Smooth muscle cell (in vitro differentiated cells): ENCODE results near the gene TMEM132D. TPM values are rescaled to one million over a fixed set of nuclear protein-coding genes. Genes with fewer than 3 reads are reported as not detected.

ENCODE experiments used
- DNase-seq: peaks from one replicate; lab custom pipeline; 2025; ENCODE audit not compliant: unreplicated experiment; lab: John Stamatoyannopoulos, UW
- H2AFZ ChIP-seq: fragments of 200-600 bp; sonication (generic); 2 replicates; pipeline ENCODE4 v1.6.0; 2016; ENCODE audit warnings: antibody characterized with exemption, low read depth, mild to moderate bottlenecking
- H3F3A ChIP-seq: fragments of 200-600 bp; sonication (generic); 2 replicates; pipeline ENCODE4 v1.6.0; 2017; ENCODE audit warnings: antibody characterized with exemption, low read depth
- H3K27ac ChIP-seq: fragments of 200-600 bp; sonication (generic); 2 replicates; pipeline ENCODE4 v1.5.1; 2016; ENCODE audit warnings: low read depth, mild to moderate bottlenecking
- H3K27me3 ChIP-seq: fragments of 200-600 bp; sonication (generic); 2 replicates; pipeline ENCODE4 v1.6.1; 2016; ENCODE audit warnings: low read depth, mild to moderate bottlenecking
- H3K36me3 ChIP-seq: fragments of 200-600 bp; sonication (generic); 2 replicates; pipeline ENCODE4 v1.5.1; 2016; ENCODE audit warnings: low read depth
- H3K4me1 ChIP-seq: fragments of 200-600 bp; sonication (generic); 2 replicates; pipeline ENCODE4 v1.5.1; 2016; ENCODE audit warnings: low read depth
- H3K4me2 ChIP-seq: fragments of 200-600 bp; sonication (generic); 2 replicates; pipeline ENCODE4 v1.6.0; 2016; ENCODE audit warnings: mild to moderate bottlenecking
- H3K4me3 ChIP-seq: fragments of 200-600 bp; sonication (generic); 2 replicates; pipeline ENCODE4 v1.5.1; 2016; ENCODE audit warnings: mild to moderate bottlenecking
- H3K79me2 ChIP-seq: fragments of 200-600 bp; sonication (generic); 2 replicates; pipeline ENCODE4 v1.6.0; 2016; ENCODE audit warnings: low read depth, mild to moderate bottlenecking
- H3K9ac ChIP-seq: fragments of 200-600 bp; sonication (generic); 2 replicates; pipeline ENCODE4 v1.6.0; 2016; ENCODE audit warnings: low read depth
- H3K9me3 ChIP-seq: fragments of 200-600 bp; sonication (generic); replicated peaks from 2 replicates; pipeline ENCODE4 v1.5.1; 2016; ENCODE audit warnings: low read depth
- H4K20me1 ChIP-seq: fragments of 200-600 bp; sonication (generic); 2 replicates; pipeline ENCODE4 v1.6.0; 2016; ENCODE audit warnings: low read depth
- CTCF ChIP-seq: fragments of 200-600 bp; sonication (generic); IDR thresholded peaks from 2 replicates; pipeline ENCODE4 v1.5.1; 2017; ENCODE audit warnings: borderline replicate concordance, mild to moderate bottlenecking, antibody characterized with exemption; ENCODE audit not compliant: insufficient read depth, poor library complexity, severe bottlenecking
- WGBS: methylation state at CpG from one replicate; pipeline ENCODE4 v1.1.7; 2016; ENCODE audit warnings: low lambda C conversion rate; 5-methylcytosine and 5-hydroxymethylcytosine counted together
- polyA plus RNA-seq: library from polyadenylated mRNA; unstranded; fragments of >200 nt; fragmentation: Nextera tagmentation; extraction: Ambion mirVana; gene quantifications from 2 replicates; pipeline ENCODE4 v1.2.1, GENCODE V29; 2016
- total RNA-seq: library from RNA; depleted of rRNA; stranded (reverse); fragments of >200 nt; gene quantifications from 2 replicates; pipeline ENCODE4 v1.2.3, GENCODE V29; 2014

Gene TMEM132D
- total and polyA plus RNA-seq, 2 experiments from 2014 or later: not detected

- H3K4me1 ChIP-seq: no peaks in the 10 kb centered on the region
- H3F3A ChIP-seq: no peaks in the 10 kb centered on the region
These were observed 835.1 kb downstream of the TMEM132D start for GRCh38 chr12:129068684-129069083.

GRCh38 chr12:129067491-129067890, 836.3 kb downstream of the TMEM132D start:
- no peak overlapping the region for H3K27ac ChIP-seq
- no peaks in the 10 kb centered on the region for H3F3A ChIP-seq
- no peaks in the 10 kb centered on the region for H4K20me1 ChIP-seq
- no peaks in the 10 kb centered on the region for H3K9me3 ChIP-seq
- H3K4me2 ChIP-seq: no peak overlapping the region
- DNase-seq: no peak
- no peaks in the 10 kb centered on the region for H3K27me3 ChIP-seq
- no peak overlapping the region for H3K4me3 ChIP-seq
- WGBS: 40% methylated on average over 9 of the region's 9 CpGs
- H2AFZ ChIP-seq: no peak overlapping the region
- H3K9ac ChIP-seq: no peak overlapping the region
- no peaks in the 10 kb centered on the region for H3K36me3 ChIP-seq
- H3K79me2 ChIP-seq: no peaks in the 10 kb centered on the region
- H3K4me1 ChIP-seq: no peaks in the 10 kb centered on the region
- TF ChIP-seq CTCF: no peak

More at GRCh38 chr12:129068684-129069083, 835.1 kb downstream of the TMEM132D start:
- Histone ChIP-seq H3K4me3 (no peak overlapping the region), H3K9ac (no peak overlapping the region), H4K20me1 (no peaks in the 10 kb centered on the region), H3K36me3 (no peaks in the 10 kb centered on the region), H3K27me3 (no peaks in the 10 kb centered on the region), H3K9me3 (no peaks in the 10 kb centered on the region), H2AFZ (no peak overlapping the region), H3K4me2 (no peak overlapping the region), H3K27ac (no peak overlapping the region), H3K79me2 (no peaks in the 10 kb centered on the region)
- no peak for TF ChIP-seq CTCF
- WGBS: 86% methylated on average over 10 of the region's 10 CpGs
- no peak for DNase-seq

GRCh38 chr12:129064209-129064855, 839.5 kb downstream of the TMEM132D start:
- 66% methylated on average over 14 of the region's 14 CpGs for WGBS
- H3K4me2 ChIP-seq: no peak overlapping the region
- no peak overlapping the region for H3K27ac ChIP-seq
- no peak for TF ChIP-seq CTCF
- no peak overlapping the region for H3K9ac ChIP-seq
- H2AFZ ChIP-seq: no peak overlapping the region
- no peaks in the 10 kb centered on the region for H3K79me2 ChIP-seq
- H4K20me1 ChIP-seq: no peaks in the 10 kb centered on the region
- H3K36me3 ChIP-seq: no peaks in the 10 kb centered on the region
- H3F3A ChIP-seq: no peaks in the 10 kb centered on the region
- H3K9me3 ChIP-seq: no peaks in the 10 kb centered on the region
- no peak for DNase-seq
- no peak overlapping the region for H3K4me3 ChIP-seq
- no peaks in the 10 kb centered on the region for H3K27me3 ChIP-seq
- H3K4me1 ChIP-seq: no peaks in the 10 kb centered on the region

GRCh38 chr12:129063600-129063999, 840.2 kb downstream of the TMEM132D start:
- TF ChIP-seq CTCF: no peak
- WGBS: 78% methylated on average over 4 of the region's 4 CpGs

More at GRCh38 chr12:129063600-129063999, 840.2 kb downstream of the TMEM132D start:
- Histone ChIP-seq H3K4me1 (no peaks in the 10 kb centered on the region), H3F3A (no peaks in the 10 kb centered on the region), H3K4me2 (no peak overlapping the region), H2AFZ (no peak overlapping the region), H3K9me3 (no peaks in the 10 kb centered on the region), H3K9ac (no peak overlapping the region), H3K36me3 (no peaks in the 10 kb centered on the region), H3K79me2 (no peaks in the 10 kb centered on the region), H3K27ac (no peak overlapping the region), H3K27me3 (no peaks in the 10 kb centered on the region), H4K20me1 (no peaks in the 10 kb centered on the region), H3K4me3 (no peak overlapping the region)
- DNase-seq: no peak
